ENCODE results near the gene LYSMD3. TPM values are rescaled to one million over a fixed set of nuclear protein-coding genes. Genes with fewer than 3 reads are reported as not detected.

LYSMD3 gene
- total and polyA plus RNA-seq, 9 of the 15 experiments (the other 6 are each of a cell fraction or from before 2014, with no cell fraction given): 9.5 to 42.3 (median 20.7) TPM

DNA sequence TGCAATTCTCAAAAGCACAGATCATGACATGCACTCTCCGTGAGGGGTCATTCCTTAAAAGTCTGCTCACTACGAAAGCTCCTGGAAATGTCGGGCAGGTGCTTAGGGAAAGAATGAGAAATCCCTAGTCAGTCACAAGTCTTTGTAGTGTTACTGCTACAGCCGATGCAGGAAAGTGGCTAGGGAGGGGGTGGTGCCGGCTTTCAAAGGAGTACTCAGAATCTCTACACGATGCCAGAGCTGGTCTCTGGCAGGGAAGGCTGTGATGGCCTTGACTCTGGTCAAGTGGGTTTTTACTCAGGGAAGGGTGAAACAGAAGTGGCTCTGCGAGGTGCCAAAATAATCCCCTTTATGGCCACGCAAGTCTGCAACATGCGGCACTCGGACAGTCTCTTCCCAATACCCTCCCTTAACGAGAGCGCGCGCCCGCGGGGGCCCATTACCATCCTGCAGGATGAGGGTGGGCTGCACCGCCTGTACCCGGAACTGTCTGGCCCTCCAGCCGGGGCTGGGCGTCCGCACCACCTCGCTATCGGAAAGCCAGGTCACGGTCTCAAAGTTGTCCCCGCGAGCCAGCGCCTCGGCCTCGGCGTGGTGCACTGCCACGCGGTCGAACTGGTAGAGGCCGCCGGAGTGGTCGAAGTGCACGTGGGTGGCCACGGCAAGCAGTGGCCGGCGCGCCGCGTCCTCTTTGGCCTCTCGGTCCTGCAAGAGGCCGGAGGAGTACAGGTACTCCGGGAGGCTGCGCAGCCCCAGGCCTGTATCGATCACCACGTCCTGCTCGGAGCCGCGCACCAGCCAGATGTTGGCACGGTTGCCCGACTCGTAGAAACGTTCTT is 55.8 kb downstream of the LYSMD3 start (continued):
- TF ChIP-seq EP300 (IDR thresholded peaks at IDR 0.05; ENCODE audit: low read length): no peak
- TF ChIP-seq, protein P1, sequence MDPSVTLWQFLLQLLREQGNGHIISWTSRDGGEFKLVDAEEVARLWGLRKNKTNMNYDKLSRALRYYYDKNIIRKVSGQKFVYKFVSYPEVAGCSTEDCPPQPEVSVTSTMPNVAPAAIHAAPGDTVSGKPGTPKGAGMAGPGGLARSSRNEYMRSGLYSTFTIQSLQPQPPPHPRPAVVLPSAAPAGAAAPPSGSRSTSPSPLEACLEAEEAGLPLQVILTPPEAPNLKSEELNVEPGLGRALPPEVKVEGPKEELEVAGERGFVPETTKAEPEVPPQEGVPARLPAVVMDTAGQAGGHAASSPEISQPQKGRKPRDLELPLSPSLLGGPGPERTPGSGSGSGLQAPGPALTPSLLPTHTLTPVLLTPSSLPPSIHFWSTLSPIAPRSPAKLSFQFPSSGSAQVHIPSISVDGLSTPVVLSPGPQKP (CRISPR knock-in tag; IDR thresholded peaks at IDR 0.05): no peak
- TF ChIP-seq, protein P2, sequence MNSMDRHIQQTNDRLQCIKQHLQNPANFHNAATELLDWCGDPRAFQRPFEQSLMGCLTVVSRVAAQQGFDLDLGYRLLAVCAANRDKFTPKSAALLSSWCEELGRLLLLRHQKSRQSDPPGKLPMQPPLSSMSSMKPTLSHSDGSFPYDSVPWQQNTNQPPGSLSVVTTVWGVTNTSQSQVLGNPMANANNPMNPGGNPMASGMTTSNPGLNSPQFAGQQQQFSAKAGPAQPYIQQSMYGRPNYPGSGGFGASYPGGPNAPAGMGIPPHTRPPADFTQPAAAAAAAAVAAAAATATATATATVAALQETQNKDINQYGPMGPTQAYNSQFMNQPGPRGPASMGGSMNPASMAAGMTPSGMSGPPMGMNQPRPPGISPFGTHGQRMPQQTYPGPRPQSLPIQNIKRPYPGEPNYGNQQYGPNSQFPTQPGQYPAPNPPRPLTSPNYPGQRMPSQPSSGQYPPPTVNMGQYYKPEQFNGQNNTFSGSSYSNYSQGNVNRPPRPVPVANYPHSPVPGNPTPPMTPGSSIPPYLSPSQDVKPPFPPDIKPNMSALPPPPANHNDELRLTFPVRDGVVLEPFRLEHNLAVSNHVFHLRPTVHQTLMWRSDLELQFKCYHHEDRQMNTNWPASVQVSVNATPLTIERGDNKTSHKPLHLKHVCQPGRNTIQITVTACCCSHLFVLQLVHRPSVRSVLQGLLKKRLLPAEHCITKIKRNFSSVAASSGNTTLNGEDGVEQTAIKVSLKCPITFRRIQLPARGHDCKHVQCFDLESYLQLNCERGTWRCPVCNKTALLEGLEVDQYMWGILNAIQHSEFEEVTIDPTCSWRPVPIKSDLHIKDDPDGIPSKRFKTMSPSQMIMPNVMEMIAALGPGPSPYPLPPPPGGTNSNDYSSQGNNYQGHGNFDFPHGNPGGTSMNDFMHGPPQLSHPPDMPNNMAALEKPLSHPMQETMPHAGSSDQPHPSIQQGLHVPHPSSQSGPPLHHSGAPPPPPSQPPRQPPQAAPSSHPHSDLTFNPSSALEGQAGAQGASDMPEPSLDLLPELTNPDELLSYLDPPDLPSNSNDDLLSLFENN (IDR thresholded peaks at IDR 0.05; ENCODE audit: low read depth in 2 of 2, low read length in 2 of 2): no peak
- no peak for TF ChIP-seq ZNF133 (CRISPR knock-in tag; IDR thresholded peaks at IDR 0.05)
- no peak for TF ChIP-seq U2AF1 (optimal IDR thresholded peaks at IDR 0.05; ENCODE audit: low read depth, low read length)
- TF ChIP-seq ZNF165 (CRISPR knock-in tag; IDR thresholded peaks at IDR 0.05; ENCODE audit: borderline replicate concordance): 0 out of 2 replicates have a peak, but pooled peaks have one; percentile 7
- no peak for TF ChIP-seq ZNF175 (CRISPR knock-in tag; IDR thresholded peaks at IDR 0.05; ENCODE audit: low read depth)
- TF ChIP-seq CEBPG (CRISPR knock-in tag; IDR thresholded peaks at IDR 0.05): no peak
- TF ChIP-seq CEBPG (tag; conservative IDR thresholded peaks at IDR 0.05 in 1 of 2, IDR thresholded peaks at IDR 0.05 in 1 of 2): no peak
- TF ChIP-seq, protein P3, sequence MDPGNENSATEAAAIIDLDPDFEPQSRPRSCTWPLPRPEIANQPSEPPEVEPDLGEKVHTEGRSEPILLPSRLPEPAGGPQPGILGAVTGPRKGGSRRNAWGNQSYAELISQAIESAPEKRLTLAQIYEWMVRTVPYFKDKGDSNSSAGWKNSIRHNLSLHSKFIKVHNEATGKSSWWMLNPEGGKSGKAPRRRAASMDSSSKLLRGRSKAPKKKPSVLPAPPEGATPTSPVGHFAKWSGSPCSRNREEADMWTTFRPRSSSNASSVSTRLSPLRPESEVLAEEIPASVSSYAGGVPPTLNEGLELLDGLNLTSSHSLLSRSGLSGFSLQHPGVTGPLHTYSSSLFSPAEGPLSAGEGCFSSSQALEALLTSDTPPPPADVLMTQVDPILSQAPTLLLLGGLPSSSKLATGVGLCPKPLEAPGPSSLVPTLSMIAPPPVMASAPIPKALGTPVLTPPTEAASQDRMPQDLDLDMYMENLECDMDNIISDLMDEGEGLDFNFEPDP (CRISPR knock-in tag; IDR thresholded peaks at IDR 0.05): no peak
- TF ChIP-seq SRF (CRISPR knock-in tag; IDR thresholded peaks at IDR 0.05): no peak
- TF ChIP-seq GATA2 (CRISPR knock-in tag; IDR thresholded peaks at IDR 0.05): peak; percentile 21; the same call in 1 of the 2 replicates
- no peak for TF ChIP-seq JUN (IDR thresholded peaks at IDR 0.05; ENCODE audit: borderline replicate concordance, low read depth, low read length)
- TF ChIP-seq JUN (CRISPR knock-in tag; IDR thresholded peaks at IDR 0.05; ENCODE audit: borderline replicate concordance): peak; percentile 84
- TF ChIP-seq NR2F6 (CRISPR knock-in tag; IDR thresholded peaks at IDR 0.05): no peak
- no peak for TF ChIP-seq NUFIP1 (IDR thresholded peaks at IDR 0.05; ENCODE audit: partially characterized antibody)
- TF ChIP-seq HMG20A (CRISPR knock-in tag; conservative IDR thresholded peaks at IDR 0.05): no peak
- TF ChIP-seq, protein P4, sequence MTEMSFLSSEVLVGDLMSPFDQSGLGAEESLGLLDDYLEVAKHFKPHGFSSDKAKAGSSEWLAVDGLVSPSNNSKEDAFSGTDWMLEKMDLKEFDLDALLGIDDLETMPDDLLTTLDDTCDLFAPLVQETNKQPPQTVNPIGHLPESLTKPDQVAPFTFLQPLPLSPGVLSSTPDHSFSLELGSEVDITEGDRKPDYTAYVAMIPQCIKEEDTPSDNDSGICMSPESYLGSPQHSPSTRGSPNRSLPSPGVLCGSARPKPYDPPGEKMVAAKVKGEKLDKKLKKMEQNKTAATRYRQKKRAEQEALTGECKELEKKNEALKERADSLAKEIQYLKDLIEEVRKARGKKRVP (CRISPR knock-in tag; IDR thresholded peaks at IDR 0.05): no peak

All from K562 (cell line).